Measurements from ENCODE around the gene RTN4.
A peak's percentile ranks its signal among the peaks of the same experiment; 100 is the strongest.
"Not testable (repeated sequence)": the region's sequence is repeated elsewhere in the genome, so short reads cannot be mapped to it uniquely, and the experiment has no call there.

Gene RTN4

GRCh38 chr2:55056024-55056521, 5.8 kb upstream of the RTN4 start:
- no peak for DNase-seq (ENCODE audit: low read depth)
- no peak overlapping the region for H3K4me3 ChIP-seq (ENCODE audit: low read depth, low read length)
- TF ChIP-seq CTCF (IDR thresholded peaks at IDR 0.05; ENCODE audit: low read depth, low read length, missing control alignments) = no peak

- peak overlapping the region; percentile 16; the same call in 1 of the 2 replicates for H3K4me3 ChIP-seq (ENCODE audit: low read depth, low read length)
- no peak for TF ChIP-seq CTCF (IDR thresholded peaks at IDR 0.05; ENCODE audit: low read depth, low read length, missing control alignments)
- peak; percentile 58 for DNase-seq (ENCODE audit: low read depth)
Observed at GRCh38 chr2:55054106-55054875, 4.0 kb upstream of the RTN4 start.

- DNase-seq (ENCODE audit: low read depth); H3K4me3 ChIP-seq (ENCODE audit: low read depth, low read length): not testable (repeated sequence)
Observed at GRCh38 chr2:55053225-55053624, 3.0 kb upstream of the RTN4 start.

GRCh38 chr2:55052129-55053061, 2.1 kb upstream of the RTN4 start:
- no peak for TF ChIP-seq CTCF (IDR thresholded peaks at IDR 0.05; ENCODE audit: low read depth, low read length, missing control alignments)
- DNase-seq (ENCODE audit: low read depth) = no peak
- H3K4me3 ChIP-seq (ENCODE audit: low read depth, low read length) = peak overlapping the region; percentile 20; the same call in 1 of the 2 replicates

- H3K4me3 ChIP-seq (ENCODE audit: low read depth, low read length) = peak overlapping the region; percentile 91
- no peak for DNase-seq (ENCODE audit: low read depth)
- no peak for TF ChIP-seq CTCF (IDR thresholded peaks at IDR 0.05; ENCODE audit: low read depth, low read length, missing control alignments)
Observed at GRCh38 chr2:55051026-55051866, 995 bp upstream of the RTN4 start.

- no peak for TF ChIP-seq CTCF (IDR thresholded peaks at IDR 0.05; ENCODE audit: low read depth, low read length, missing control alignments)
- DNase-seq (ENCODE audit: low read depth) = no peak
Observed at GRCh38 chr2:55049821-55050099, 491 bp downstream of the RTN4 start.

More at GRCh38 chr2:55049821-55050099, 491 bp downstream of the RTN4 start:
- H3K4me3 ChIP-seq (ENCODE audit: low read depth, low read length) = peak overlapping the region; percentile 91

Measured in GM12864 (cell line).